ENCODE measurements around the gene KLHL40.

GRCh38 chr3:42653303-42653559, 32.1 kb upstream of the KLHL40 start:
- TF ChIP-seq, protein P1, sequence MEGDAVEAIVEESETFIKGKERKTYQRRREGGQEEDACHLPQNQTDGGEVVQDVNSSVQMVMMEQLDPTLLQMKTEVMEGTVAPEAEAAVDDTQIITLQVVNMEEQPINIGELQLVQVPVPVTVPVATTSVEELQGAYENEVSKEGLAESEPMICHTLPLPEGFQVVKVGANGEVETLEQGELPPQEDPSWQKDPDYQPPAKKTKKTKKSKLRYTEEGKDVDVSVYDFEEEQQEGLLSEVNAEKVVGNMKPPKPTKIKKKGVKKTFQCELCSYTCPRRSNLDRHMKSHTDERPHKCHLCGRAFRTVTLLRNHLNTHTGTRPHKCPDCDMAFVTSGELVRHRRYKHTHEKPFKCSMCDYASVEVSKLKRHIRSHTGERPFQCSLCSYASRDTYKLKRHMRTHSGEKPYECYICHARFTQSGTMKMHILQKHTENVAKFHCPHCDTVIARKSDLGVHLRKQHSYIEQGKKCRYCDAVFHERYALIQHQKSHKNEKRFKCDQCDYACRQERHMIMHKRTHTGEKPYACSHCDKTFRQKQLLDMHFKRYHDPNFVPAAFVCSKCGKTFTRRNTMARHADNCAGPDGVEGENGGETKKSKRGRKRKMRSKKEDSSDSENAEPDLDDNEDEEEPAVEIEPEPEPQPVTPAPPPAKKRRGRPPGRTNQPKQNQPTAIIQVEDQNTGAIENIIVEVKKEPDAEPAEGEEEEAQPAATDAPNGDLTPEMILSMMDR (IDR thresholded peaks at IDR 0.05; ENCODE audit: low read length): no peak
- no peak for TF ChIP-seq EZH2 (optimal IDR thresholded peaks at IDR 0.05; ENCODE audit: low read depth, low read length)
